ENCODE measurements around the gene CHCHD4. TPM values are rescaled to one million over a fixed set of nuclear protein-coding genes. Genes with fewer than 3 reads are reported as not detected.

CHCHD4 gene
- polyA plus RNA-seq, 1 experiment, result 6.7 TPM

- Histone ChIP-seq H3K36me3 (ENCODE audit: control insufficient read depth, insufficient read depth, low read length) (peaks cover 55% of the 10 kb centered on the region), H3K27me3 (ENCODE audit: control insufficient read depth, insufficient read depth, low read length) (no peaks in the 10 kb centered on the region), H3K4me3 (ENCODE audit: low read depth, low read length) (no peak overlapping the region)
- CTCF ChIA-PET, result no interaction called here
- POLR2A ChIA-PET, result no interaction called here
- DNase-seq (ENCODE audit: low read depth), result no peak
- TF ChIP-seq CTCF (IDR thresholded peaks at IDR 0.05; ENCODE audit: insufficient read depth, low read depth, low read length), result no peak
Measured at GRCh38 chr3:14132689-14133088, 8.0 kb upstream of the CHCHD4 start.

DNA sequence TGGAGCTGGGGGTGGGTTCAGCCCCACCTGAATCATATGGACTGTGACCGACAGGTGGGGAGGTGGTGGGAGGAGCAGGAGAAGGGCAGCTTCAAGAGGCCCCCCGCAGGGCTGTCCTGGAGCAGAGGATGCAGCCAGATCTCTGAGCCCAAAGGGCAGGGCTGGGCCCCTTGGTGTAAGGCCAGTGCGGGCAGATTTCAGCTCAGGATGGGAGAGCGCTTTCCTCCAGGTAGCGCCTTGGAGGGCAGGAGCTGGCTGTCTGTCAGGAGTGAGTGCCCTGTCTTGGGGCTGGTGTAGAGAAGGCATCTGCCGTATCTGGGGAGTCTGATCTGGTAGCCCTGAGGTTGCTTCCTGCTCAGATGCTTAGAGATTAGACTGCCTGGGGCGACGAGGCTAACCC, 7.5 kb upstream of the CHCHD4 start:
- ChIA-PET CTCF (no interaction called here), POLR2A (no interaction called here)
- DNase-seq (ENCODE audit: low read depth), result no peak
- no peak for TF ChIP-seq CTCF (IDR thresholded peaks at IDR 0.05; ENCODE audit: insufficient read depth, low read depth, low read length)
- Histone ChIP-seq H3K36me3 (ENCODE audit: control insufficient read depth, insufficient read depth, low read length) (peaks cover 59% of the 10 kb centered on the region), H3K27me3 (ENCODE audit: control insufficient read depth, insufficient read depth, low read length) (no peaks in the 10 kb centered on the region), H3K4me3 (ENCODE audit: low read depth, low read length) (no peak overlapping the region)

DNA sequence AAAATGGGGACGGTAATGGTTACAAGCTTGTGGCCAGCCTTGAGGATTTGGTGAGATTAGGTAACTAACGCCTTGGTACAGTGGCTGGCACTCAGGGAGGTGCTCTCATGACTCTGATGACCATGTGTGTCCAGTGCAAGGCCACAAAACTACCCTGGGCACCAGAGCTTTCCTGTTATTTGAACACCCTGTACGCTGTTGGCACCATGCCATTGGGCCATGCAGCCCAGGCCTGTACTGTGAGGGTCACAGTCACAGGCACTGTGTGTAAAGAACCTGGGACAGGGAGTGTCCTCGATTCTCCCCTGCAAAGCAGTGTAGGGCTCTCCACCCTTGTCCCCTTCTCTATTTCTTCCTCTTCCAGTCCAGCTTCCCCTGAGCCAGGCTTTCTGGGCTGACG, 6.5 kb upstream of the CHCHD4 start:
- TF ChIP-seq CTCF (IDR thresholded peaks at IDR 0.05; ENCODE audit: insufficient read depth, low read depth, low read length), result no peak
- no peak for DNase-seq (ENCODE audit: low read depth)
- CTCF ChIA-PET, result interaction anchor here (1.4 kb wide), 1 partner anchor 14 kb away, joined by 7 read pairs; no protein-coding TSS in a partner anchor
- Histone ChIP-seq H3K4me3 (ENCODE audit: low read depth, low read length) (no peak overlapping the region), H3K36me3 (ENCODE audit: control insufficient read depth, insufficient read depth, low read length) (peaks cover 62% of the 10 kb centered on the region), H3K27me3 (ENCODE audit: control insufficient read depth, insufficient read depth, low read length) (no peaks in the 10 kb centered on the region)
- POLR2A ChIA-PET, result no interaction called here

GRCh38 chr3:14130707-14131106, 6.0 kb upstream of the CHCHD4 start:
- no peak overlapping the region for H3K4me3 ChIP-seq (ENCODE audit: low read depth, low read length)
- H3K27me3 ChIP-seq (ENCODE audit: control insufficient read depth, insufficient read depth, low read length), result no peaks in the 10 kb centered on the region
- ChIA-PET POLR2A (no interaction called here), CTCF (interaction anchor here (1.4 kb wide), 1 partner anchor 14 kb away, joined by 7 read pairs; no protein-coding TSS in a partner anchor)
- no peak for DNase-seq (ENCODE audit: low read depth)
- no peak for TF ChIP-seq CTCF (IDR thresholded peaks at IDR 0.05; ENCODE audit: insufficient read depth, low read depth, low read length)
- H3K36me3 ChIP-seq (ENCODE audit: control insufficient read depth, insufficient read depth, low read length), result peaks cover 61% of the 10 kb centered on the region

DNA sequence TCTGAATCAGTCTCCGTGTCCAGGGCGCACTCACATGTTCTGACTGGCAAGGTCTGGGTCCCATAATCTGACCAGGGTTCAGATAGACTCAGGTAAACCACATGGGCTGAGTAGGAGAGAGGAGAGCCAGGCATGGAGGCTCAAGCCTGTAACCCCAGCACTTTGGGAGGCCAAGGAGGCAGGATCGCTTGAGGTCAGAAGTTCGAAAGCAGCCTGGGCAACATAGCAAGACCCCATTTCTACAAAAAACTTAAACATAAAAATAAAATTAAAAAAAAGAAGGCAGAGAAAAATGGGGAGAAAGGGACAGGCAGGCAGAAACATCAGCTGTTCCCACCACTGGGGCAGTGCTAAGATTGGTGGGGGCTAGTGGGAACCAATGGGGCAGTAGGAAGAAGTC, 5.6 kb upstream of the CHCHD4 start:
- Histone ChIP-seq H3K36me3 (ENCODE audit: control insufficient read depth, insufficient read depth, low read length) (peaks cover 56% of the 10 kb centered on the region), H3K27me3 (ENCODE audit: control insufficient read depth, insufficient read depth, low read length) (no peaks in the 10 kb centered on the region), H3K4me3 (ENCODE audit: low read depth, low read length) (no peak overlapping the region)
- ChIA-PET CTCF (interaction anchor here (1.4 kb wide), 1 partner anchor 15 kb away, joined by 7 read pairs; no protein-coding TSS in a partner anchor), POLR2A (no interaction called here)
- DNase-seq (ENCODE audit: low read depth), result no peak
- no peak for TF ChIP-seq CTCF (IDR thresholded peaks at IDR 0.05; ENCODE audit: insufficient read depth, low read depth, low read length)
